ENCODE measurements around the gene NPEPL1. TPM values are rescaled to one million over a fixed set of nuclear protein-coding genes. Genes with fewer than 3 reads are reported as not detected.

NPEPL1 gene
- total and polyA plus RNA-seq, 2 donors (not counting 3 experiments of a cell fraction or from before 2014, with no cell fraction given): 22.5 to 40.8 TPM

GRCh38 chr20:58688414-58688813, 4.2 kb upstream of the NPEPL1 start:
- H4K20me1 ChIP-seq (replicated peaks; ENCODE audit: control insufficient read depth, extremely low read depth, insufficient read depth, low read length): no peaks in the 10 kb centered on the region
- FAIRE-seq (peak; percentile 24), DNase-seq (ENCODE audit: low read depth, low spot score) (no peak)
- no peak overlapping the region for H3K9ac ChIP-seq (replicated peaks; ENCODE audit: extremely low read depth, insufficient read depth, low read length)
- no peak overlapping the region for H3K4me2 ChIP-seq (ENCODE audit: insufficient read depth, low read length)
- no peak overlapping the region for H3K4me3 ChIP-seq (replicated peaks in 1 of 3; ENCODE audit: insufficient read depth in 1 of 3, low read depth in 1 of 3, low read length in 3 of 3)
- dilution Hi-C loops (cut with MboI; ENCODE audit: extremely low pct_ligation_motif_present, low sequenced_read_pairs): no loop called here
- H3K9me3 ChIP-seq (replicated peaks; ENCODE audit: control insufficient read depth, insufficient read depth, low read length): no peaks in the 10 kb centered on the region
- H3K27ac ChIP-seq (ENCODE audit: insufficient read depth, low read depth, low read length): no peak overlapping the region
- no peaks in the 10 kb centered on the region for H3K9me1 ChIP-seq (replicated peaks; ENCODE audit: control insufficient read depth, extremely low read depth, insufficient read depth, low read length)
- no peak for TF ChIP-seq GATA2 (IDR thresholded peaks at IDR 0.05; ENCODE audit: insufficient read depth, insufficient read length, low read depth, low read length)
- no peak for TF ChIP-seq JUN (IDR thresholded peaks at IDR 0.05; ENCODE audit: borderline replicate concordance, insufficient read depth, insufficient read length, low read depth)
- no peak for TF ChIP-seq FOS (IDR thresholded peaks at IDR 0.05; ENCODE audit: borderline replicate concordance, insufficient read depth, low read length)
- TF ChIP-seq POLR2AphosphoS5 (IDR thresholded peaks at IDR 0.05; ENCODE audit: insufficient read depth, low read depth, low read length): no peak
- TF ChIP-seq, protein P1, sequence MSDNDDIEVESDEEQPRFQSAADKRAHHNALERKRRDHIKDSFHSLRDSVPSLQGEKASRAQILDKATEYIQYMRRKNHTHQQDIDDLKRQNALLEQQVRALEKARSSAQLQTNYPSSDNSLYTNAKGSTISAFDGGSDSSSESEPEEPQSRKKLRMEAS (IDR thresholded peaks at IDR 0.05; ENCODE audit: insufficient read depth, insufficient read length): no peak
- no peak for TF ChIP-seq MYC (IDR thresholded peaks at IDR 0.05; ENCODE audit: low read depth, low read length)
- TF ChIP-seq, protein P2, sequence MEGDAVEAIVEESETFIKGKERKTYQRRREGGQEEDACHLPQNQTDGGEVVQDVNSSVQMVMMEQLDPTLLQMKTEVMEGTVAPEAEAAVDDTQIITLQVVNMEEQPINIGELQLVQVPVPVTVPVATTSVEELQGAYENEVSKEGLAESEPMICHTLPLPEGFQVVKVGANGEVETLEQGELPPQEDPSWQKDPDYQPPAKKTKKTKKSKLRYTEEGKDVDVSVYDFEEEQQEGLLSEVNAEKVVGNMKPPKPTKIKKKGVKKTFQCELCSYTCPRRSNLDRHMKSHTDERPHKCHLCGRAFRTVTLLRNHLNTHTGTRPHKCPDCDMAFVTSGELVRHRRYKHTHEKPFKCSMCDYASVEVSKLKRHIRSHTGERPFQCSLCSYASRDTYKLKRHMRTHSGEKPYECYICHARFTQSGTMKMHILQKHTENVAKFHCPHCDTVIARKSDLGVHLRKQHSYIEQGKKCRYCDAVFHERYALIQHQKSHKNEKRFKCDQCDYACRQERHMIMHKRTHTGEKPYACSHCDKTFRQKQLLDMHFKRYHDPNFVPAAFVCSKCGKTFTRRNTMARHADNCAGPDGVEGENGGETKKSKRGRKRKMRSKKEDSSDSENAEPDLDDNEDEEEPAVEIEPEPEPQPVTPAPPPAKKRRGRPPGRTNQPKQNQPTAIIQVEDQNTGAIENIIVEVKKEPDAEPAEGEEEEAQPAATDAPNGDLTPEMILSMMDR (IDR thresholded peaks at IDR 0.05; ENCODE audit: extremely low read depth in 1 of 2, insufficient read depth in 1 of 2, low read depth in 1 of 2, low read length in 2 of 2): no peak
- TF ChIP-seq EZH2 (IDR thresholded peaks at IDR 0.05; ENCODE audit: borderline replicate concordance, low read depth, low read length, severe bottlenecking): no peak
- TF ChIP-seq POLR2A (IDR thresholded peaks at IDR 0.05; ENCODE audit: low read depth, low read length): no peak
- H3K4me1 ChIP-seq (ENCODE audit: control insufficient read depth, extremely low read depth, insufficient read depth, low read length): peaks cover 9% of the 10 kb centered on the region
- H3K36me3 ChIP-seq (ENCODE audit: control insufficient read depth in 2 of 2, extremely low read depth in 1 of 2, insufficient read depth in 2 of 2, low read length in 2 of 2): no peaks in the 10 kb centered on the region
- intact Hi-C loops (cut with micrococcal nuclease): no loop called here
- ChIA-PET CTCF (interaction anchor here (2.1 kb wide), 1 partner anchor 207 kb away, joined by 14 read pairs; no protein-coding TSS in a partner anchor), POLR2A (no interaction called here)
- no peaks in the 10 kb centered on the region for H3K27me3 ChIP-seq (ENCODE audit: control insufficient read depth in 2 of 2, insufficient read depth in 2 of 2, low read length in 2 of 2)
- peaks cover under 1% of the 10 kb centered on the region for H3K79me2 ChIP-seq (ENCODE audit: control insufficient read depth, insufficient read depth, low read length)
- BruUV-seq (replicated peaks): no TSS peak
- no peak overlapping the region for H2AFZ ChIP-seq (ENCODE audit: low read depth, low read length)

Data from endothelial cell of umbilical vein (primary cell).